GM18519 (cell line): Measurements from ENCODE around the gene MAP3K21.
A peak's percentile ranks its signal among the peaks of the same experiment; 100 is the strongest.

ENCODE experiments used
- ATAC-seq: cut with Tn5 transposase; IDR thresholded peaks from one replicate; pipeline ENCODE4 v1.9.1; 2021; ENCODE audit warnings: mild to moderate bottlenecking, moderate library complexity; ENCODE audit not compliant: unreplicated experiment, low FRiP score

Gene MAP3K21

GRCh38 chr1:233327651-233328141, at the start of gene MAP3K21:
Gene MAP3K21 (plus strand): TSS chr1:233327724. CDS start chr1:233328029, 305 bp downstream.
- peak; percentile 32 for ATAC-seq

- no peak for ATAC-seq
Measured at GRCh38 chr1:233278631-233279030, 48.9 kb upstream of the MAP3K21 start.

- ATAC-seq: no peak
Measured at GRCh38 chr1:233279971-233280370, 47.6 kb upstream of the MAP3K21 start.

- peak; percentile 80 for ATAC-seq
Measured at GRCh38 chr1:233281711-233282581, 45.6 kb upstream of the MAP3K21 start.

GRCh38 chr1:233282582-233282886, 45.0 kb upstream of the MAP3K21 start:
- ATAC-seq: no peak

- ATAC-seq: no peak
Measured at GRCh38 chr1:233289676-233290075, 37.8 kb upstream of the MAP3K21 start.

GRCh38 chr1:233290396-233291034, 37.0 kb upstream of the MAP3K21 start:
- no peak for ATAC-seq

- ATAC-seq: no peak
Measured at GRCh38 chr1:233293556-233294446, 33.7 kb upstream of the MAP3K21 start.

- no peak for ATAC-seq
Measured at GRCh38 chr1:233294913-233295236, 32.6 kb upstream of the MAP3K21 start.

- ATAC-seq: peak; percentile 77
Measured at GRCh38 chr1:233295237-233295974, 32.1 kb upstream of the MAP3K21 start, which contains the start of gene PCNX2. Gene PCNX2 (minus strand): TSS chr1:233295725. CDS start chr1:233295478, 247 bp downstream.

GRCh38 chr1:233295975-233296322, 31.6 kb upstream of the MAP3K21 start:
- no peak for ATAC-seq

- ATAC-seq: no peak
Measured at GRCh38 chr1:233299450-233299849, 28.1 kb upstream of the MAP3K21 start.

GRCh38 chr1:233300326-233300725, 27.2 kb upstream of the MAP3K21 start:
- ATAC-seq: no peak

GRCh38 chr1:233304489-233305102, 22.9 kb upstream of the MAP3K21 start:
- ATAC-seq: no peak

- ATAC-seq: no peak
Measured at GRCh38 chr1:233313434-233314155, 13.9 kb upstream of the MAP3K21 start.

- ATAC-seq: no peak
Measured at GRCh38 chr1:233315718-233316301, 11.7 kb upstream of the MAP3K21 start.

GRCh38 chr1:233316473-233316872, 11.1 kb upstream of the MAP3K21 start:
- ATAC-seq: no peak

- no peak for ATAC-seq
Measured at GRCh38 chr1:233319272-233319671, 8.3 kb upstream of the MAP3K21 start.

GRCh38 chr1:233320023-233320422, 7.5 kb upstream of the MAP3K21 start:
- ATAC-seq: no peak
